HepG2 (cell line): Measurements from ENCODE around the gene TLDC2. TPM values are rescaled to one million over a fixed set of nuclear protein-coding genes. Genes with fewer than 3 reads are reported as not detected.
A peak's percentile ranks its signal among the peaks of the same experiment; 100 is the strongest.

Source experiments
- FOXJ3 ChIP-seq: sonication (generic); formaldehyde crosslinking; IDR thresholded peaks from 2 replicates; pipeline ENCODE4 v1.4.0; 2020; ENCODE audit warnings: missing genetic modification reagents, mild to moderate bottlenecking, borderline replicate concordance
- MED13 ChIP-seq: sonication (generic); formaldehyde crosslinking; IDR thresholded peaks from 2 replicates; pipeline ENCODE4 v1.5.0; 2020; ENCODE audit warnings: missing genetic modification reagents
- NBN ChIP-seq: fragments of 450-650 bp; conservative IDR thresholded peaks from 2 replicates; pipeline ENCODE4 v1.6.1; 2017
- NFATC3 ChIP-seq: sonication (generic); formaldehyde crosslinking; IDR thresholded peaks from 2 replicates; pipeline ENCODE4 v1.5.1; 2020; ENCODE audit warnings: mild to moderate bottlenecking, missing genetic modification reagents
- PHF8 ChIP-seq: sonication (generic); formaldehyde crosslinking; IDR thresholded peaks from 2 replicates; pipeline ENCODE4 v1.5.0; 2020; ENCODE audit warnings: missing genetic modification reagents
- SMAD1 ChIP-seq: sonication (generic); formaldehyde crosslinking; IDR thresholded peaks from 2 replicates; pipeline ENCODE4 v1.4.0; 2020; ENCODE audit warnings: missing genetic modification reagents, low read depth, mild to moderate bottlenecking, borderline replicate concordance
- SOX13 ChIP-seq, 3 experiments: fragments of 450-650 bp in 1 of 3; sonication (generic) in 1 of 3; formaldehyde crosslinking in 1 of 3; IDR thresholded peaks in 2 of 3; conservative IDR thresholded peaks in 1 of 3; 2 replicates each; pipeline versions ENCODE4 v1.5.0 to v1.6.1; 2016 to 2020; ENCODE audit warnings: antibody characterized with exemption in 1 of 3, mild to moderate bottlenecking in 1 of 3, missing compliant biosample characterization in 1 of 3, missing genetic modification reagents in 1 of 3, moderate library complexity in 1 of 3
- SRSF9 ChIP-seq: fragments of 200-400 bp; formaldehyde crosslinking; IDR thresholded peaks from 2 replicates; pipeline ENCODE4 v1.6.1; 2018; ENCODE audit warnings: borderline replicate concordance, mild to moderate bottlenecking, low read depth, low read length; ENCODE audit not compliant: insufficient read depth, poor library complexity, severe bottlenecking
- YEATS4 ChIP-seq: sonication (generic); formaldehyde crosslinking; IDR thresholded peaks from 2 replicates; pipeline ENCODE4 v1.4.0; 2020; ENCODE audit warnings: missing genetic modification reagents, borderline replicate concordance
- ZMYM2 ChIP-seq: sonication (generic); formaldehyde crosslinking; IDR thresholded peaks from 2 replicates; pipeline ENCODE4 v1.8.0; 2022; ENCODE audit warnings: mild to moderate bottlenecking, missing genetic modification reagents
- ZMYM3 ChIP-seq: sonication (generic); formaldehyde crosslinking; IDR thresholded peaks from 2 replicates; pipeline ENCODE4 v1.5.1; 2020; ENCODE audit warnings: mild to moderate bottlenecking, missing genetic modification reagents
- ZNF138 ChIP-seq: sonication (generic); formaldehyde crosslinking; IDR thresholded peaks from 2 replicates; pipeline ENCODE4 v1.5.0; 2020; ENCODE audit warnings: mild to moderate bottlenecking, low read depth, missing genetic modification reagents
- ZNF296 ChIP-seq: sonication (generic); formaldehyde crosslinking; conservative IDR thresholded peaks from 2 replicates; pipeline ENCODE4 v1.5.0; 2020; ENCODE audit warnings: mild to moderate bottlenecking, missing genetic modification reagents
- ZNF530 ChIP-seq: sonication (generic); formaldehyde crosslinking; IDR thresholded peaks from 2 replicates; pipeline ENCODE4 v1.5.0; 2020; ENCODE audit warnings: low read depth, mild to moderate bottlenecking, missing genetic modification reagents
- ZNF605 ChIP-seq: sonication (generic); formaldehyde crosslinking; IDR thresholded peaks from 2 replicates; pipeline ENCODE4 v1.8.0; 2022; ENCODE audit warnings: mild to moderate bottlenecking, missing genetic modification reagents
- ZNF619 ChIP-seq: sonication (generic); formaldehyde crosslinking; IDR thresholded peaks from 2 replicates; pipeline ENCODE4 v1.4.0; 2020; ENCODE audit warnings: mild to moderate bottlenecking, missing genetic modification reagents
- polyA plus RNA-seq, 8 experiments: library from polyadenylated mRNA; depleted of rRNA in 3 of 8; stranded (reverse) in 7 of 8; unstranded in 1 of 8; fragments of >200 nt; fragmentation: Illumina TruSeq in 4 of 8; extraction: Trizol in 4 of 8; gene quantifications; 2 replicates each; pipeline versions ENCODE4 v1.2.1 to v1.2.3, GENCODE V29; 2011 to 2016; ENCODE audit warnings: low read depth in 4 of 8, missing spikeins in 1 of 8, mixed read lengths in 1 of 8; ENCODE audit not compliant: insufficient read depth in 1 of 8
- total RNA-seq, 5 experiments: library from RNA; depleted of rRNA; stranded (reverse); fragments of >200 nt; fragmentation: Illumina TruSeq; extraction: Trizol; gene quantifications; 2 replicates each; pipeline ENCODE4 v1.2.3, GENCODE V29; 2016; ENCODE audit warnings: low read depth in 1 of 5
- TF ChIP-seq, protein P1 (sequence below): sonication (generic); formaldehyde crosslinking; IDR thresholded peaks from 2 replicates; pipeline ENCODE4 v1.5.0; 2020; ENCODE audit warnings: mild to moderate bottlenecking, missing genetic modification reagents, borderline replicate concordance
- TF ChIP-seq, protein P2 (sequence below): sonication (generic); formaldehyde crosslinking; IDR thresholded peaks from 2 replicates; pipeline ENCODE4; 2020; ENCODE audit warnings: missing genetic modification reagents, mild to moderate bottlenecking, borderline replicate concordance
- TF ChIP-seq, protein P3 (sequence below): sonication (generic); formaldehyde crosslinking; IDR thresholded peaks from 2 replicates; pipeline ENCODE4 v1.5.0; 2020; ENCODE audit warnings: missing genetic modification reagents
- TF ChIP-seq, protein P4 (sequence below): IDR thresholded peaks from 2 replicates; pipeline ENCODE4 v1.6.1; 2016; ENCODE audit warnings: missing compliant biosample characterization, missing genetic modification reagents, borderline replicate concordance
- TF ChIP-seq, protein P5 (sequence below): sonication (generic); formaldehyde crosslinking; IDR thresholded peaks from 2 replicates; pipeline ENCODE4 v1.4.0; 2020; ENCODE audit warnings: mild to moderate bottlenecking, missing genetic modification reagents
- TF ChIP-seq, protein P6 (sequence below): sonication (generic); formaldehyde crosslinking; IDR thresholded peaks from 2 replicates; pipeline ENCODE4 v1.8.0; 2022; ENCODE audit warnings: missing genetic modification reagents, mild to moderate bottlenecking, inconsistent platforms, borderline replicate concordance

Gene TLDC2
- total and polyA plus RNA-seq, 2 of the 13 experiments (the other 11 are each of a cell fraction or from before 2014, with no cell fraction given) = 1.5 to 1.6 TPM

DNA sequence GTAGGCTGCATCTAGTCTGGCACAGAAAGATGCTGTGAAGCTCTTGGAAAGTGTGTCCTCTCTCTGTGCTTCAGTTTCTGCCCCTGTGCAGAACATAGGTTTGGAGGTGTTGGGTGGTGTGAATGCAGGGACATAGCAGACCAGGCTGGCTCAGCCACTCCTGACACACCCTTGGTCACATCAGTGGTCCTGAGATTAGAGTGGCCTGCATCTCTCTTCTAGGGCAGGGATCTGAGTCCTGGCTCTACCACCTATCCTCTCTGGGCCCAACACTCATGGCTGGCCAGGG, 10.1 kb upstream of the TLDC2 start (continued):
- TF ChIP-seq SOX13 (IDR thresholded peaks at IDR 0.05) = no peak
- TF ChIP-seq SOX13 (CRISPR knock-in tag; conservative IDR thresholded peaks at IDR 0.05 in 1 of 2, IDR thresholded peaks at IDR 0.05 in 1 of 2) = no peak
- no peak for TF ChIP-seq MED13 (CRISPR knock-in tag)
- TF ChIP-seq ZMYM2 = no peak
- no peak for TF ChIP-seq PHF8 (CRISPR knock-in tag)
- no peak for TF ChIP-seq ZNF138
- TF ChIP-seq ZNF619 (CRISPR knock-in tag) = no peak
- TF ChIP-seq, protein P1, sequence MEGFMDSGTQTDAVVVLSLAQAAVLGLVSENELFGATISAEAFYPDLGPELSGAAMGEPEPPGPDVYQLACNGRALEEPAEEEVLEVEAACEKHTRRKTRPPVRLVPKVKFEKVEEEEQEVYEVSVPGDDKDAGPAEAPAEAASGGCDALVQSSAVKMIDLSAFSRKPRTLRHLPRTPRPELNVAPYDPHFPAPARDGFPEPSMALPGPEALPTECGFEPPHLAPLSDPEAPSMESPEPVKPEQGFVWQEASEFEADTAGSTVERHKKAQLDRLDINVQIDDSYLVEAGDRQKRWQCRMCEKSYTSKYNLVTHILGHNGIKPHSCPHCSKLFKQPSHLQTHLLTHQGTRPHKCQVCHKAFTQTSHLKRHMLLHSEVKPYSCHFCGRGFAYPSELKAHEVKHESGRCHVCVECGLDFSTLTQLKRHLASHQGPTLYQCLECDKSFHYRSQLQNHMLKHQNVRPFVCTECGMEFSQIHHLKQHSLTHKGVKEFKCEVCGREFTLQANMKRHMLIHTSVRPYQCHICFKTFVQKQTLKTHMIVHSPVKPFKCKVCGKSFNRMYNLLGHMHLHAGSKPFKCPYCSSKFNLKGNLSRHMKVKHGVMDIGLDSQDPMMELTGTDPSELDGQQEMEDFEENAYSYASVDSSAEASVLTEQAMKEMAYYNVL = no peak
- no peak for TF ChIP-seq ZMYM3
- TF ChIP-seq ZNF605 = 0 out of 2 replicates have a peak, but pooled peaks have one; percentile 32
- TF ChIP-seq NBN = no peak
- TF ChIP-seq YEATS4 (CRISPR knock-in tag) = no peak
- TF ChIP-seq ZNF530 (CRISPR knock-in tag) = no peak
- TF ChIP-seq, protein P2, sequence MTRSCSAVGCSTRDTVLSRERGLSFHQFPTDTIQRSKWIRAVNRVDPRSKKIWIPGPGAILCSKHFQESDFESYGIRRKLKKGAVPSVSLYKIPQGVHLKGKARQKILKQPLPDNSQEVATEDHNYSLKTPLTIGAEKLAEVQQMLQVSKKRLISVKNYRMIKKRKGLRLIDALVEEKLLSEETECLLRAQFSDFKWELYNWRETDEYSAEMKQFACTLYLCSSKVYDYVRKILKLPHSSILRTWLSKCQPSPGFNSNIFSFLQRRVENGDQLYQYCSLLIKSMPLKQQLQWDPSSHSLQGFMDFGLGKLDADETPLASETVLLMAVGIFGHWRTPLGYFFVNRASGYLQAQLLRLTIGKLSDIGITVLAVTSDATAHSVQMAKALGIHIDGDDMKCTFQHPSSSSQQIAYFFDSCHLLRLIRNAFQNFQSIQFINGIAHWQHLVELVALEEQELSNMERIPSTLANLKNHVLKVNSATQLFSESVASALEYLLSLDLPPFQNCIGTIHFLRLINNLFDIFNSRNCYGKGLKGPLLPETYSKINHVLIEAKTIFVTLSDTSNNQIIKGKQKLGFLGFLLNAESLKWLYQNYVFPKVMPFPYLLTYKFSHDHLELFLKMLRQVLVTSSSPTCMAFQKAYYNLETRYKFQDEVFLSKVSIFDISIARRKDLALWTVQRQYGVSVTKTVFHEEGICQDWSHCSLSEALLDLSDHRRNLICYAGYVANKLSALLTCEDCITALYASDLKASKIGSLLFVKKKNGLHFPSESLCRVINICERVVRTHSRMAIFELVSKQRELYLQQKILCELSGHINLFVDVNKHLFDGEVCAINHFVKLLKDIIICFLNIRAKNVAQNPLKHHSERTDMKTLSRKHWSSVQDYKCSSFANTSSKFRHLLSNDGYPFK (CRISPR knock-in tag) = no peak
- TF ChIP-seq SRSF9 = no peak
- no peak for TF ChIP-seq ZNF296 (CRISPR knock-in tag)
- TF ChIP-seq, protein P3, sequence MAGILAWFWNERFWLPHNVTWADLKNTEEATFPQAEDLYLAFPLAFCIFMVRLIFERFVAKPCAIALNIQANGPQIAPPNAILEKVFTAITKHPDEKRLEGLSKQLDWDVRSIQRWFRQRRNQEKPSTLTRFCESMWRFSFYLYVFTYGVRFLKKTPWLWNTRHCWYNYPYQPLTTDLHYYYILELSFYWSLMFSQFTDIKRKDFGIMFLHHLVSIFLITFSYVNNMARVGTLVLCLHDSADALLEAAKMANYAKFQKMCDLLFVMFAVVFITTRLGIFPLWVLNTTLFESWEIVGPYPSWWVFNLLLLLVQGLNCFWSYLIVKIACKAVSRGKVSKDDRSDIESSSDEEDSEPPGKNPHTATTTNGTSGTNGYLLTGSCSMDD = no peak
- TF ChIP-seq, protein P4, sequence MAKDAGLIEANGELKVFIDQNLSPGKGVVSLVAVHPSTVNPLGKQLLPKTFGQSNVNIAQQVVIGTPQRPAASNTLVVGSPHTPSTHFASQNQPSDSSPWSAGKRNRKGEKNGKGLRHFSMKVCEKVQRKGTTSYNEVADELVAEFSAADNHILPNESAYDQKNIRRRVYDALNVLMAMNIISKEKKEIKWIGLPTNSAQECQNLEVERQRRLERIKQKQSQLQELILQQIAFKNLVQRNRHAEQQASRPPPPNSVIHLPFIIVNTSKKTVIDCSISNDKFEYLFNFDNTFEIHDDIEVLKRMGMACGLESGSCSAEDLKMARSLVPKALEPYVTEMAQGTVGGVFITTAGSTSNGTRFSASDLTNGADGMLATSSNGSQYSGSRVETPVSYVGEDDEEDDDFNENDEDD = no peak
- no peak for TF ChIP-seq NFATC3 (CRISPR knock-in tag)
- TF ChIP-seq FOXJ3 (CRISPR knock-in tag) = no peak
- no peak for TF ChIP-seq SMAD1 (CRISPR knock-in tag)
- TF ChIP-seq, protein P5, sequence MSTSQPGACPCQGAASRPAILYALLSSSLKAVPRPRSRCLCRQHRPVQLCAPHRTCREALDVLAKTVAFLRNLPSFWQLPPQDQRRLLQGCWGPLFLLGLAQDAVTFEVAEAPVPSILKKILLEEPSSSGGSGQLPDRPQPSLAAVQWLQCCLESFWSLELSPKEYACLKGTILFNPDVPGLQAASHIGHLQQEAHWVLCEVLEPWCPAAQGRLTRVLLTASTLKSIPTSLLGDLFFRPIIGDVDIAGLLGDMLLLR (CRISPR knock-in tag) = no peak
- TF ChIP-seq, protein P6, sequence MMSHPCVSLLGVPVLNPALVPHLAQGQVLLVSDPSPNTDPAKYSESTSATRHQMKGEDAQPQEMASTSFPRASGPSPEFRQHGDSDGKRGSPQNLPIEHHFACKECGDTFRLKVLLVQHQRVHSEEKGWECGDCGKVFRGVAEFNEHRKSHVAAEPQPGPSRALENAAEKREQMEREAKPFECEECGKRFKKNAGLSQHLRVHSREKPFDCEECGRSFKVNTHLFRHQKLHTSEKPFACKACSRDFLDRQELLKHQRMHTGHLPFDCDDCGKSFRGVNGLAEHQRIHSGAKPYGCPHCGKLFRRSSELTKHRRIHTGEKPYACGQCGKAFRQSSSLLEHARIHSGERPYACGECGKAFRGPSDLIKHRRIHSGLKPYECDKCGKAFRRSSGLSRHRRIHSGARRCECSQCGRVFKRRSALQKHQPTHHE (CRISPR knock-in tag) = no peak
